Fibroblast of lung (primary cell): ENCODE measurements around the gene TMEM208. TPM values are rescaled to one million over a fixed set of nuclear protein-coding genes. Genes with fewer than 3 reads are reported as not detected.

Experiments
- DNase-seq, 2 donors: peaks; one replicate each; pipeline versions ENCODE4 v3.0.0 to v3.0.0-alpha.2; 2010; ENCODE audit warnings: low read depth in 2 of 2
- H2AFZ ChIP-seq: 2 replicates; pipeline ENCODE4 v1.5.1; 2012; ENCODE audit warnings: low read length, control low read depth, inconsistent platforms
- H3K27ac ChIP-seq: 2 replicates; pipeline ENCODE4 v1.5.1; 2011; ENCODE audit warnings: low read length, control low read depth; ENCODE audit not compliant: insufficient read depth
- H3K27me3 ChIP-seq: 2 replicates; pipeline ENCODE4 v1.5.1; 2011; ENCODE audit warnings: mild to moderate bottlenecking, low read length; ENCODE audit not compliant: control insufficient read depth, insufficient read depth
- H3K36me3 ChIP-seq: 2 replicates; pipeline ENCODE4 v1.5.1; 2011; ENCODE audit warnings: low read length; ENCODE audit not compliant: control insufficient read depth, insufficient read depth
- H3K4me1 ChIP-seq: 2 replicates; pipeline ENCODE4 v1.5.1; 2011; ENCODE audit warnings: low read length; ENCODE audit not compliant: control insufficient read depth, insufficient read depth; ENCODE audit errors: extremely low read depth
- H3K4me2 ChIP-seq: 2 replicates; pipeline ENCODE4 v1.5.1; 2011; ENCODE audit warnings: low read length, control low read depth; ENCODE audit not compliant: insufficient read depth; ENCODE audit errors: extremely low read depth
- H3K4me3 ChIP-seq, 4 experiments: fragments of 200-600 bp in 1 of 4; sonication (generic) in 1 of 4; replicated peaks in 1 of 4; 2 replicates each; pipeline ENCODE4 v1.5.1; 2011 to 2016; ENCODE audit warnings: low read length in 4 of 4, low read depth in 3 of 4, mild to moderate bottlenecking in 3 of 4, control low read depth in 2 of 4, inconsistent platforms in 1 of 4, mixed read lengths in 1 of 4; ENCODE audit not compliant: insufficient read depth in 1 of 4; ENCODE audit errors: control extremely low read depth in 1 of 4
- H3K79me2 ChIP-seq: 2 replicates; pipeline ENCODE4 v1.5.1; 2012; ENCODE audit warnings: mild to moderate bottlenecking, low read length, inconsistent platforms; ENCODE audit not compliant: control insufficient read depth, insufficient read depth
- H3K9ac ChIP-seq: 2 replicates; pipeline ENCODE4 v1.5.1; 2011; ENCODE audit warnings: mild to moderate bottlenecking, low read length, control low read depth; ENCODE audit not compliant: insufficient read depth
- H3K9me3 ChIP-seq: 2 replicates; pipeline ENCODE4 v1.5.1; 2012; ENCODE audit warnings: low read depth, low read length; ENCODE audit not compliant: control insufficient read depth, insufficient read depth
- H4K20me1 ChIP-seq: 2 replicates; pipeline ENCODE4 v1.5.1; 2011; ENCODE audit warnings: low read length; ENCODE audit not compliant: control insufficient read depth, insufficient read depth; ENCODE audit errors: extremely low read depth
- CTCF ChIP-seq, 2 donors: IDR thresholded peaks in 1 of 2; conservative IDR thresholded peaks in 1 of 2; 1 replicate in 1 of 2; 2 replicates in 1 of 2; pipeline ENCODE4 v1.5.1; 2011 to 2012; ENCODE audit warnings: low read length in 2 of 2, control low read depth in 1 of 2, inconsistent platforms in 1 of 2, low read depth in 1 of 2, mild to moderate bottlenecking in 1 of 2
- EZH2 ChIP-seq: IDR thresholded peaks from 2 replicates; pipeline ENCODE4 v1.5.1; 2012; ENCODE audit warnings: low read length, control low read depth, mild to moderate bottlenecking; ENCODE audit errors: missing control alignments
- polyA plus RNA-seq, 2 donors: library from polyadenylated mRNA; depleted of rRNA in 1 of 2; stranded (reverse) in 1 of 2; unstranded in 1 of 2; fragments of >200 nt; gene quantifications; 2 replicates each; pipeline ENCODE4 v1.2.1, GENCODE V29; 2011 to 2012; ENCODE audit warnings: missing spikeins in 1 of 2
- total RNA-seq: library from RNA; depleted of rRNA; stranded (reverse); fragments of >200 nt; gene quantifications from 2 replicates; pipeline ENCODE4 v1.2.1, GENCODE V29; 2014

Gene TMEM208
- total and polyA plus RNA-seq, 2 donors (not counting 1 experiment from before 2014, with no cell fraction given) = 26.3 to 43.2 TPM

GRCh38 chr16:67257486-67258160 lies 30.7 kb downstream of the TMEM208 start:
- no peaks in the 10 kb centered on the region for H3K9me3 ChIP-seq
- H3K79me2 ChIP-seq = no peaks in the 10 kb centered on the region
- H4K20me1 ChIP-seq = no peaks in the 10 kb centered on the region
- H3K27me3 ChIP-seq = no peaks in the 10 kb centered on the region
- no peak for DNase-seq
- TF ChIP-seq EZH2 = no peak
- TF ChIP-seq CTCF (conservative IDR thresholded peaks at IDR 0.05 in 1 of 2, IDR thresholded peaks at IDR 0.05 in 1 of 2; ENCODE audit: low read depth in 1 of 2, low read length in 2 of 2) = no peak
- no peaks in the 10 kb centered on the region for H3K4me1 ChIP-seq
- peaks cover 2% of the 10 kb centered on the region for H3K36me3 ChIP-seq
- H3K9ac ChIP-seq = no peak overlapping the region
- no peak overlapping the region for H3K27ac ChIP-seq
- H3K4me3 ChIP-seq = no peak overlapping the region
- no peak overlapping the region for H3K4me2 ChIP-seq
- H2AFZ ChIP-seq = no peak overlapping the region

- Histone ChIP-seq H3K79me2 (no peaks in the 10 kb centered on the region), H3K9me3 (no peaks in the 10 kb centered on the region), H3K27ac (no peak overlapping the region), H3K4me2 (no peak overlapping the region), H3K27me3 (no peaks in the 10 kb centered on the region), H3K4me3 (no peak overlapping the region), H4K20me1 (no peaks in the 10 kb centered on the region), H2AFZ (no peak overlapping the region), H3K36me3 (peaks cover 2% of the 10 kb centered on the region), H3K9ac (peak overlapping the region; percentile 18), H3K4me1 (no peaks in the 10 kb centered on the region)
- no peak for DNase-seq
- TF ChIP-seq CTCF (conservative IDR thresholded peaks at IDR 0.05 in 1 of 2, IDR thresholded peaks at IDR 0.05 in 1 of 2; ENCODE audit: low read depth in 1 of 2, low read length in 2 of 2) = no peak
- no peak for TF ChIP-seq EZH2
Observed at GRCh38 chr16:67258161-67258835, 31.4 kb downstream of the TMEM208 start.

GRCh38 chr16:67259705-67260104 lies 32.8 kb downstream of the TMEM208 start:
- no peaks in the 10 kb centered on the region for H3K79me2 ChIP-seq
- no peaks in the 10 kb centered on the region for H3K4me1 ChIP-seq
- peaks cover 2% of the 10 kb centered on the region for H3K36me3 ChIP-seq
- H3K9me3 ChIP-seq = no peaks in the 10 kb centered on the region
- H4K20me1 ChIP-seq = no peaks in the 10 kb centered on the region
- no peak for DNase-seq
- H3K9ac ChIP-seq = no peak overlapping the region
- TF ChIP-seq CTCF (conservative IDR thresholded peaks at IDR 0.05 in 1 of 2, IDR thresholded peaks at IDR 0.05 in 1 of 2; ENCODE audit: low read depth in 1 of 2, low read length in 2 of 2) (no peak), EZH2 (no peak)
- H3K4me3 ChIP-seq = no peak overlapping the region
- no peak overlapping the region for H3K4me2 ChIP-seq
- H2AFZ ChIP-seq = no peak overlapping the region
- H3K27me3 ChIP-seq = no peaks in the 10 kb centered on the region
- H3K27ac ChIP-seq = no peak overlapping the region
